RWPE2 (cell line): Measurements from ENCODE around the gene MAP3K20.

Experiments used
- ATAC-seq: fragments of 200-7000 bp; cut with Tn5 transposase; 3 replicates; pipeline ENCODE4 v1.9.1; 2021; ENCODE audit warnings: low read depth
- DNase-seq: peaks from one replicate; pipeline ENCODE4 v3.0.0-alpha.2; 2020; ENCODE audit warnings: low spot score
- H3K27ac ChIP-seq: fragments of 450-650 bp; 2 replicates; pipeline ENCODE4 v1.5.1; 2017; ENCODE audit warnings: mild to moderate bottlenecking; ENCODE audit not compliant: poor library complexity, severe bottlenecking
- H3K27me3 ChIP-seq: fragments of 250-450 bp; sonication (Bioruptor Pico); 2 replicates; pipeline ENCODE4 v1.5.1; 2021; ENCODE audit warnings: mild to moderate bottlenecking, moderate library complexity; ENCODE audit not compliant: insufficient read depth, poor library complexity, severe bottlenecking
- H3K36me3 ChIP-seq: fragments of 250-450 bp; sonication (Bioruptor Pico); 2 replicates; pipeline ENCODE4 v1.5.1; 2020; ENCODE audit warnings: low read depth, mild to moderate bottlenecking, moderate library complexity
- H3K4me1 ChIP-seq: fragments of 250-450 bp; sonication (Bioruptor Pico); 2 replicates; pipeline ENCODE4 v1.5.1; 2021; ENCODE audit warnings: mild to moderate bottlenecking, moderate library complexity; ENCODE audit not compliant: insufficient read depth, poor library complexity, severe bottlenecking
- H3K4me3 ChIP-seq: fragments of 250-450 bp; sonication (Bioruptor Pico); 2 replicates; pipeline ENCODE4 v1.5.1; 2021; ENCODE audit warnings: mild to moderate bottlenecking, moderate library complexity; ENCODE audit not compliant: severe bottlenecking
- H3K9me3 ChIP-seq: fragments of 250-450 bp; sonication (Bioruptor Pico); 2 replicates; pipeline ENCODE4 v1.5.1; 2021; ENCODE audit warnings: mild to moderate bottlenecking, moderate library complexity; ENCODE audit not compliant: severe bottlenecking
- TF ChIP-seq, protein P1 (sequence below): fragments of 450-650 bp; IDR thresholded peaks from one replicate; pipeline ENCODE4 v1.5.1; 2017; ENCODE audit warnings: mild to moderate bottlenecking, moderate library complexity; ENCODE audit not compliant: poor library complexity, severe bottlenecking

MAP3K20 gene

DNA sequence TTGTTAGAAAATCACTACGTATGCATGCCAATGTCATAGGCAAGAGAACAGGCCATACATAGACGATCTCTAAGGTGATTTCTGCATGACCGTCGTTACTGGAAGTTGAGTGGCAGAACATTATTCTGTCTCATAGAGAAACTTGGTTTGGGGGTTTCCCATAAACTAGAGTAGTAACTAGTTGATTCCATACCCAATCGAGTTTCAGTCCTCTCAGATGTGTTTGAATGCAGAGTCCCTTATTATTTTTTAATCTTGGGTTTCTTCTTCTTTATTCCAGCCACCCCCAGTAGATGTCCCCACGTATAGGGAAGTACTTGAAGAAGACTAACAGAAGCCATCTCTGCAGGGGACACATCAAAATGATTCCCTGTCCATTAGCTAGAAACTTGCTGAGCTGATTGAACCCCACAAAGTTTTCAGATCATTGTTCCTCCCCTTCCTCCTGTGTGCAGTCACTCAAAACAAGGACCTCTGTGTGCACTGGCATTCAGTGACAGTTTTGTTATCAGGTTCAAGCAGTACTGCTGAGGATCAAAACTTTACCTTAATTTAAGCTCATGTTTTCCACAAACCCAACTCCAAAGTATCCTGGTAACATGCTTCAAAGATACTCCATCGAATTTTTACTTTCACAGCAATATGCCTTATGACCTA is 210.6 kb downstream of the MAP3K20 start:
- H3K27ac ChIP-seq = no peak overlapping the region
- H3K4me3 ChIP-seq = no peak overlapping the region
- DNase-seq = no peak
- no peaks in the 10 kb centered on the region for H3K36me3 ChIP-seq
- TF ChIP-seq, protein P1, sequence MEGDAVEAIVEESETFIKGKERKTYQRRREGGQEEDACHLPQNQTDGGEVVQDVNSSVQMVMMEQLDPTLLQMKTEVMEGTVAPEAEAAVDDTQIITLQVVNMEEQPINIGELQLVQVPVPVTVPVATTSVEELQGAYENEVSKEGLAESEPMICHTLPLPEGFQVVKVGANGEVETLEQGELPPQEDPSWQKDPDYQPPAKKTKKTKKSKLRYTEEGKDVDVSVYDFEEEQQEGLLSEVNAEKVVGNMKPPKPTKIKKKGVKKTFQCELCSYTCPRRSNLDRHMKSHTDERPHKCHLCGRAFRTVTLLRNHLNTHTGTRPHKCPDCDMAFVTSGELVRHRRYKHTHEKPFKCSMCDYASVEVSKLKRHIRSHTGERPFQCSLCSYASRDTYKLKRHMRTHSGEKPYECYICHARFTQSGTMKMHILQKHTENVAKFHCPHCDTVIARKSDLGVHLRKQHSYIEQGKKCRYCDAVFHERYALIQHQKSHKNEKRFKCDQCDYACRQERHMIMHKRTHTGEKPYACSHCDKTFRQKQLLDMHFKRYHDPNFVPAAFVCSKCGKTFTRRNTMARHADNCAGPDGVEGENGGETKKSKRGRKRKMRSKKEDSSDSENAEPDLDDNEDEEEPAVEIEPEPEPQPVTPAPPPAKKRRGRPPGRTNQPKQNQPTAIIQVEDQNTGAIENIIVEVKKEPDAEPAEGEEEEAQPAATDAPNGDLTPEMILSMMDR = peak; percentile 21
- H3K9me3 ChIP-seq = no peaks in the 10 kb centered on the region
- ATAC-seq = no peak
- H3K27me3 ChIP-seq = no peaks in the 10 kb centered on the region
- H3K4me1 ChIP-seq = no peaks in the 10 kb centered on the region

DNA sequence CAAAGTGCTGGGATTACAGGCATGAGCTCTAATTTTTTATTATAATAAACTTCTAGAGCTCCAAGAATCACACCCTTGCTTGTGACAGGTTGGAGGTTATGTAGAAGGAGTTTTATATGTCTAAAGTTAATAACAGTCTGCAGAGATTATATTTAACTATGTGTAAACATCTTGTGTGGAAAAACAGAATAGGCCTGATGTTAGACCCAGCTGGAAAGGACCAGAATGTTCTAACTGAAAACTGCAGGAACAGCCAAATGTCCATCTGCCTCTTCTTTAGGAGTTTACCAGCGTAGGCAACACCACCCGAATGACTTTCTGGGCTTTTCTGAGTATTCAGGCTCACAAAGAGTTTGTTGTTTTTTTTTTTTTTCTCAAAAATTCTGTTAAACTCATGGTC is 211.9 kb downstream of the MAP3K20 start:
- no peak for ATAC-seq
- no peak overlapping the region for H3K27ac ChIP-seq
- H3K9me3 ChIP-seq = no peaks in the 10 kb centered on the region
- H3K4me3 ChIP-seq = no peak overlapping the region
- no peaks in the 10 kb centered on the region for H3K27me3 ChIP-seq
- H3K4me1 ChIP-seq = no peaks in the 10 kb centered on the region
- DNase-seq = no peak
- H3K36me3 ChIP-seq = no peaks in the 10 kb centered on the region
- TF ChIP-seq, protein P1 = no peak

DNA sequence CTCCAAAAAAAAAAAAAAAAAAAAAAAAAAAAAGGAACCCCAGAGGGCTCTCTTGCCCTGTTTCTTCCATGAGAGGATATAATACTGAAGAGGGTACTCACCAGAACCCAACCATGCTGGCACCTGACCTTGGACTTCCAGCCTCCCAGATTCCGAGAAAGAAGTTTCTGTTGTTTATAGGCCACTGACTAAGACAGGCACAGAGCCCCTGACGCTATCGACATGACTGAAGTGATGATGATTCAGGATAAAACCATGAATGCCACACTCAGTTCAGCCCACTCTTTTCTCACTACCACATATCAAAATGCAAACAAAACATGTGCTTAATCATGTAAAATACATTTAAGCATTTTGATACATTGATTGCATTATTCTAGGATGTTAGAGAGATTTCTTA is 212.9 kb downstream of the MAP3K20 start:
- no peaks in the 10 kb centered on the region for H3K4me1 ChIP-seq
- no peaks in the 10 kb centered on the region for H3K36me3 ChIP-seq
- ATAC-seq (peak; percentile 90), DNase-seq (no peak)
- TF ChIP-seq, protein P1 = no peak
- no peak overlapping the region for H3K27ac ChIP-seq
- H3K4me3 ChIP-seq = no peak overlapping the region
- no peaks in the 10 kb centered on the region for H3K27me3 ChIP-seq
- no peaks in the 10 kb centered on the region for H3K9me3 ChIP-seq

DNA sequence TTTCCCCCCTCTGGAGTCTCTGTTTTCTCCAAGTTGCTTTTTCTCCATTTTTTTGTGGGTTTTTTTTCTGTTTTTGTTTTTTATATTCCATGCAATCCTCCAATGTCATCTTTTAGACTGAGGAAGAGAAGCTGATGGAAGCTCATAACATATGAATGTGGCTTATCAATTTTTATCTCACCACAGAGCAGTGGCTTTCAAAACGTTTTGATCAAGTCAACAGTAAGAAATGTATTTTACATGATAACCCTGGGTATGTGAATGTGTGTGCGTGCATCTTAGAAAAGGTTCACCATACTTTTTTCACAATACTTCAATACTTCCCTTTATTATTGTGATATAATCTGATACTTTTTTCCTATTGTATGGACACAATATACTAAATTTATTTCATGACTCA is 214.4 kb downstream of the MAP3K20 start:
- no peak overlapping the region for H3K4me3 ChIP-seq
- no peak for ATAC-seq

GRCh38 chr2:173290518-173290917 is 214.9 kb downstream of the MAP3K20 start:
- ATAC-seq (no peak), DNase-seq (no peak)
- H3K27ac ChIP-seq = no peak overlapping the region
- no peaks in the 10 kb centered on the region for H3K36me3 ChIP-seq
- TF ChIP-seq, protein P1 = no peak
- no peak overlapping the region for H3K4me3 ChIP-seq
- H3K27me3 ChIP-seq = no peaks in the 10 kb centered on the region
- no peaks in the 10 kb centered on the region for H3K4me1 ChIP-seq
- H3K9me3 ChIP-seq = no peaks in the 10 kb centered on the region

More for the DNA sequence above, 214.4 kb downstream of the MAP3K20 start:
- Histone ChIP-seq H3K27me3 (no peaks in the 10 kb centered on the region), H3K4me1 (no peaks in the 10 kb centered on the region), H3K36me3 (no peaks in the 10 kb centered on the region), H3K27ac (no peak overlapping the region), H3K9me3 (no peaks in the 10 kb centered on the region)
- DNase-seq = no peak
- TF ChIP-seq, protein P1 = no peak
